ENCODE measurements around the gene HMGCLL1. TPM values are rescaled to one million over a fixed set of nuclear protein-coding genes. Genes with fewer than 3 reads are reported as not detected.

HMGCLL1 gene
- total and polyA plus RNA-seq, 3 donors from 2014 or later: 2.2 to 9.2 (median 7.2) TPM

GRCh38 chr6:55473722-55474121, 105.3 kb downstream of the HMGCLL1 start:
- no peak overlapping the region for H3K4me3 ChIP-seq
- TF ChIP-seq CTCF (IDR thresholded peaks at IDR 0.05): no peak
- no peaks in the 10 kb centered on the region for H3K9me3 ChIP-seq
- WGBS, 2 donors: 89 to 92% methylated on average over 1 of the region's 1 CpG
- no peak overlapping the region for H3K27ac ChIP-seq
- H3K36me3 ChIP-seq (ENCODE audit: low read depth, missing control alignments): no peaks in the 10 kb centered on the region
- H3K27me3 ChIP-seq: no peaks in the 10 kb centered on the region
- no peaks in the 10 kb centered on the region for H3K4me1 ChIP-seq
- intact Hi-C loops (cut with DNase I; ENCODE audit: low total_unique reads): no loop called here
- DNase-seq: no peak

GRCh38 chr6:55469951-55470366, 109.0 kb downstream of the HMGCLL1 start:
- no peaks in the 10 kb centered on the region for H3K4me1 ChIP-seq
- DNase-seq: no peak
- H3K27me3 ChIP-seq: no peaks in the 10 kb centered on the region
- H3K27ac ChIP-seq: no peak overlapping the region
- 48 to 61% methylated on average over 5 of the region's 5 CpGs for WGBS, 2 donors
- no peak overlapping the region for H3K4me3 ChIP-seq
- H3K36me3 ChIP-seq (ENCODE audit: low read depth, missing control alignments): no peaks in the 10 kb centered on the region
- intact Hi-C loops (cut with DNase I; ENCODE audit: low total_unique reads): no loop called here
- no peaks in the 10 kb centered on the region for H3K9me3 ChIP-seq
- TF ChIP-seq POLR2A (IDR thresholded peaks at IDR 0.05) (no peak), CTCF (IDR thresholded peaks at IDR 0.05) (no peak)

- H3K4me3 ChIP-seq: no peak overlapping the region
- 87 to 89% methylated on average over 3 of the region's 3 CpGs for WGBS, 2 donors
- no peak for DNase-seq
- H3K36me3 ChIP-seq (ENCODE audit: low read depth, missing control alignments): no peaks in the 10 kb centered on the region
- H3K27me3 ChIP-seq: no peaks in the 10 kb centered on the region
- no peaks in the 10 kb centered on the region for H3K4me1 ChIP-seq
- H3K27ac ChIP-seq: no peak overlapping the region
- H3K9me3 ChIP-seq: no peaks in the 10 kb centered on the region
- intact Hi-C loops (cut with DNase I; ENCODE audit: low total_unique reads): no loop called here
- TF ChIP-seq POLR2A (IDR thresholded peaks at IDR 0.05) (no peak), CTCF (IDR thresholded peaks at IDR 0.05) (no peak)
Measured at GRCh38 chr6:55456016-55456415, 123.0 kb downstream of the HMGCLL1 start.

GRCh38 chr6:55450005-55450404, 129.0 kb downstream of the HMGCLL1 start:
- Histone ChIP-seq H3K36me3 (ENCODE audit: low read depth, missing control alignments) (no peaks in the 10 kb centered on the region), H3K4me1 (no peaks in the 10 kb centered on the region), H3K27ac (no peak overlapping the region), H3K9me3 (no peaks in the 10 kb centered on the region), H3K27me3 (no peaks in the 10 kb centered on the region), H3K4me3 (no peak overlapping the region)
- intact Hi-C loops (cut with DNase I; ENCODE audit: low total_unique reads): no loop called here
- TF ChIP-seq CTCF (IDR thresholded peaks at IDR 0.05) (no peak), POLR2A (IDR thresholded peaks at IDR 0.05) (no peak)
- WGBS, 2 donors: 45 to 46% methylated on average over 2 of the region's 2 CpGs
- no peak for DNase-seq

- WGBS, 2 donors: 64 to 84% methylated on average over 3 of the region's 3 CpGs
- Histone ChIP-seq H3K9me3 (no peaks in the 10 kb centered on the region), H3K27ac (no peak overlapping the region), H3K4me1 (no peaks in the 10 kb centered on the region), H3K4me3 (no peak overlapping the region), H3K36me3 (ENCODE audit: low read depth, missing control alignments) (no peaks in the 10 kb centered on the region), H3K27me3 (no peaks in the 10 kb centered on the region)
- TF ChIP-seq POLR2A (IDR thresholded peaks at IDR 0.05) (no peak), CTCF (IDR thresholded peaks at IDR 0.05) (no peak)
- no peak for DNase-seq
- intact Hi-C loops (cut with DNase I; ENCODE audit: low total_unique reads): no loop called here
Measured at GRCh38 chr6:55449225-55449624, 129.8 kb downstream of the HMGCLL1 start.
